HepG2 (cell line): Measurements from ENCODE around the gene POU2F2. TPM values are rescaled to one million over a fixed set of nuclear protein-coding genes. Genes with fewer than 3 reads are reported as not detected.

Experiments used
- ATAC-seq: fragments of 200-7000 bp; cut with Tn5 transposase; 3 replicates; pipeline ENCODE4 v1.9.1; 2020; ENCODE audit warnings: mild to moderate bottlenecking, moderate library complexity
- BruUV-seq: library from RNA; stranded (reverse); fragments of 400-500 nt; replicated peaks from 2 replicates; lab custom pipeline; 2021; lab: Mats Ljungman, UMichigan
- CTCF ChIA-PET: fragments of 300-600 bp; formaldehyde crosslinking; extraction: SDS; loops from one replicate; lab custom pipeline; 2021; ENCODE audit warnings: low total read pairs, inconsistent platforms, low intra/inter-chr PET ratio; lab: Yijun Ruan, JAX
- POLR2A ChIA-PET: fragments of 350-600 bp; sonication (Branson Sonifier 250); formaldehyde crosslinking; loops from one replicate; lab custom pipeline; 2020; ENCODE audit warnings: antibody characterized with exemption, inconsistent platforms; lab: Yijun Ruan, JAX
- DNase-seq: peaks from one replicate; pipeline ENCODE4 v3.0.0-alpha.2; 2015; ENCODE audit warnings: low spot score
- FAIRE-seq: peaks from 3 replicates; lab custom pipeline; 2011; peaks lifted over from hg19 to GRCh38; lab: Jason Lieb, UNC
- H2AFZ ChIP-seq: one replicate; pipeline ENCODE4 v1.6.1; 2011; ENCODE audit warnings: low read length, inconsistent platforms
- H3K27ac ChIP-seq: fragments of 300-600 bp; 3 replicates; pipeline ENCODE4 v1.8.0; 2011; ENCODE audit warnings: mixed run types, mild to moderate bottlenecking, mixed read lengths, low read length, inconsistent platforms; ENCODE audit not compliant: insufficient read depth; ENCODE audit errors: extremely low read length
- H3K27me3 ChIP-seq, 2 experiments: fragments of 200-600 bp in 1 of 2; 2 replicates in 1 of 2; 3 replicates in 1 of 2; pipeline versions ENCODE4 v1.6.0 to v1.8.0; 2011; ENCODE audit warnings: low read length in 2 of 2, mild to moderate bottlenecking in 2 of 2, moderate library complexity in 2 of 2, inconsistent platforms in 1 of 2; ENCODE audit not compliant: insufficient read depth in 2 of 2, control insufficient read depth in 1 of 2
- H3K36me3 ChIP-seq, 2 experiments: fragments of 200-600 bp in 1 of 2; replicated peaks in 1 of 2; 2 replicates in 1 of 2; 3 replicates in 1 of 2; pipeline versions ENCODE4 v1.5.1 to v1.8.0; 2011; ENCODE audit warnings: low read length in 2 of 2, inconsistent platforms in 1 of 2; ENCODE audit not compliant: insufficient read depth in 2 of 2, control insufficient read depth in 1 of 2
- H3K4me1 ChIP-seq: 2 replicates; pipeline ENCODE4 v1.5.1; 2012; ENCODE audit warnings: low read length, inconsistent platforms; ENCODE audit not compliant: insufficient read depth
- H3K4me2 ChIP-seq: 2 replicates; pipeline ENCODE4 v1.6.0; 2011; ENCODE audit warnings: low read depth, low read length, inconsistent platforms
- H3K4me3 ChIP-seq, 3 experiments: fragments of 200-600 bp in 1 of 3; sonication (generic), shearing (Covaris generic) in 1 of 3; replicated peaks in 1 of 3; 2 replicates each; pipeline ENCODE4 v1.5.1; 2011 to 2016; ENCODE audit warnings: low read length in 3 of 3, inconsistent platforms in 2 of 3, low read depth in 2 of 3, mild to moderate bottlenecking in 2 of 3, control low read depth in 1 of 3, mixed read lengths in 1 of 3; ENCODE audit not compliant: insufficient read depth in 1 of 3
- H3K79me2 ChIP-seq: one replicate; pipeline ENCODE4 v1.6.1; 2011; ENCODE audit warnings: low read length, inconsistent platforms; ENCODE audit not compliant: insufficient read depth
- H3K9ac ChIP-seq: 2 replicates; pipeline ENCODE4 v1.6.0; 2011; ENCODE audit warnings: mild to moderate bottlenecking, low read depth, low read length, inconsistent platforms; ENCODE audit not compliant: insufficient read depth
- H3K9me3 ChIP-seq: 2 replicates; pipeline ENCODE4 v1.5.1; 2012; ENCODE audit warnings: mild to moderate bottlenecking, low read length
- H4K20me1 ChIP-seq: 2 replicates; pipeline ENCODE4 v1.6.0; 2011; ENCODE audit warnings: inconsistent platforms, mild to moderate bottlenecking, low read length, moderate library complexity; ENCODE audit not compliant: insufficient read depth
- CHCHD3 ChIP-seq: sonication (generic); formaldehyde crosslinking; IDR thresholded peaks from 2 replicates; pipeline ENCODE4 v1.8.0; 2022; ENCODE audit warnings: mild to moderate bottlenecking, missing genetic modification reagents, moderate library complexity
- IRF2 ChIP-seq: IDR thresholded peaks from 2 replicates; pipeline ENCODE4 v1.6.1; 2018; ENCODE audit warnings: missing genetic modification reagents, missing compliant biosample characterization
- MEF2D ChIP-seq: sonication (generic); formaldehyde crosslinking; IDR thresholded peaks from 2 replicates; pipeline ENCODE4 v1.5.1; 2020; ENCODE audit warnings: mild to moderate bottlenecking, missing genetic modification reagents
- MXD4 ChIP-seq: IDR thresholded peaks from 2 replicates; pipeline ENCODE4 v1.6.1; 2016; ENCODE audit warnings: mild to moderate bottlenecking, missing biosample characterization, missing genetic modification reagents
- NFYC ChIP-seq: IDR thresholded peaks from 2 replicates; pipeline ENCODE4 v1.6.1; 2016; ENCODE audit warnings: missing genetic modification reagents, missing compliant biosample characterization
- SCMH1 ChIP-seq: sonication (generic); formaldehyde crosslinking; IDR thresholded peaks from 2 replicates; pipeline ENCODE4 v1.9.0; 2021; ENCODE audit warnings: missing genetic modification reagents, mild to moderate bottlenecking, borderline replicate concordance
- ZC3H13 ChIP-seq: sonication (generic); formaldehyde crosslinking; IDR thresholded peaks from 2 replicates; pipeline ENCODE4 v1.8.1; 2023; ENCODE audit warnings: mild to moderate bottlenecking, missing genetic modification reagents, moderate library complexity
- ZNF446 ChIP-seq: sonication (generic); formaldehyde crosslinking; IDR thresholded peaks from 2 replicates; pipeline ENCODE4 v1.5.0; 2020; ENCODE audit warnings: mild to moderate bottlenecking, missing genetic modification reagents
- ZNF468 ChIP-seq: sonication (generic); formaldehyde crosslinking; IDR thresholded peaks from 2 replicates; pipeline ENCODE4 v1.8.0; 2022; ENCODE audit warnings: mild to moderate bottlenecking, moderate library complexity, missing genetic modification reagents
- ZNF7 ChIP-seq: IDR thresholded peaks from 2 replicates; pipeline ENCODE4 v1.6.1; 2016; ENCODE audit warnings: missing biosample characterization, missing genetic modification reagents
- ZNF879 ChIP-seq: sonication (generic); formaldehyde crosslinking; IDR thresholded peaks from 2 replicates; pipeline ENCODE4 v1.8.1; 2023; ENCODE audit warnings: missing genetic modification reagents
- WGBS: methylation state at CpG from one replicate; pipeline ENCODE4 v1.1.6; 2017; ENCODE audit warnings: low lambda C conversion rate; 5-methylcytosine and 5-hydroxymethylcytosine counted together
- in situ Hi-C: cut with HindIII; loops from 2 replicates; pipeline ENCODE4 v1.10.0; 2017; ENCODE audit warnings: low pct_unique_long_range_greater_than_20kb; ENCODE audit not compliant: extremely low pct_ligation_motif_present
- intact Hi-C: fragments of 100-400 bp; cut with micrococcal nuclease; formaldehyde crosslinking; loops from one replicate; pipeline ENCODE4 v1.10.0; 2022; ENCODE audit not compliant: unreplicated experiment
- polyA plus RNA-seq, 8 experiments: library from polyadenylated mRNA; depleted of rRNA in 3 of 8; stranded (reverse) in 7 of 8; unstranded in 1 of 8; fragments of >200 nt; fragmentation: Illumina TruSeq in 4 of 8; extraction: Trizol in 4 of 8; gene quantifications; 2 replicates each; pipeline versions ENCODE4 v1.2.1 to v1.2.3, GENCODE V29; 2011 to 2016; ENCODE audit warnings: low read depth in 4 of 8, missing spikeins in 1 of 8, mixed read lengths in 1 of 8; ENCODE audit not compliant: insufficient read depth in 1 of 8
- total RNA-seq, 5 experiments: library from RNA; depleted of rRNA; stranded (reverse); fragments of >200 nt; fragmentation: Illumina TruSeq; extraction: Trizol; gene quantifications; 2 replicates each; pipeline ENCODE4 v1.2.3, GENCODE V29; 2016; ENCODE audit warnings: low read depth in 1 of 5
- TF ChIP-seq, protein P1 (sequence below): sonication (generic); formaldehyde crosslinking; IDR thresholded peaks from 2 replicates; pipeline ENCODE4 v1.5.0; 2020; ENCODE audit warnings: missing genetic modification reagents, mild to moderate bottlenecking, borderline replicate concordance
- TF ChIP-seq, protein P2 (sequence below): IDR thresholded peaks from 2 replicates; pipeline ENCODE4 v1.6.1; 2012; ENCODE audit warnings: inconsistent platforms
- TF ChIP-seq, protein P3 (sequence below): sonication (generic); formaldehyde crosslinking; IDR thresholded peaks from 2 replicates; pipeline ENCODE4 v1.4.0; 2020; ENCODE audit warnings: missing genetic modification reagents, borderline replicate concordance
- TF ChIP-seq, protein P4 (sequence below): sonication (generic); formaldehyde crosslinking; IDR thresholded peaks from 2 replicates; pipeline ENCODE4 v1.5.1; 2020; ENCODE audit warnings: missing genetic modification reagents, mild to moderate bottlenecking, borderline replicate concordance

The POU2F2 gene
- total and polyA plus RNA-seq, 2 of the 13 experiments (the other 11 are each of a cell fraction or from before 2014, with no cell fraction given) = 0.09 to 0.17 TPM

DNA sequence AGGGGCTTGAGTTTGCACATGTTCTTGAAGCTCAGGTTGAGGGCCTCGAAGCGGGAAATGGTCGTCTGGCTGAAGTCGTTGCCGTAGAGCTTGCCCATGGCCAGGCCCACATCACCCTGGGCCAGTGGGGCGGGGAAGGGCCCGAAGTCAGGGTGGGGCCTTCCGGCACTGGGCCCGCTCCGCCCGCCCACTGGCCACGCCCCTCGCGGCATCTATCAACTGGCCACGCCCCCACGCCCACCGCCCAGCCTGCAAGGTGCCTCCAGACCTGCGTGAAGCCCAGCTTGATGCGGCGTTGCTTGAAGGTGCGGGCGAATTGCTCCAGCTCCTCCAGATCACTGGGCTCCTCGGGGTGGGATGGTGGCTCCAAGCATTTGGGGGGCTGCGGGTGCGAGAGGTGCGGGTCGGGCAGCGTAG lies 36.4 kb downstream of the POU2F2 start:
- CTCF ChIA-PET = no interaction called here
- intact Hi-C loops = no loop called here
- POLR2A ChIA-PET = no interaction called here

More for the DNA sequence above, 36.4 kb downstream of the POU2F2 start:
- no peaks in the 10 kb centered on the region for H3K9me3 ChIP-seq
- no peak overlapping the region for H3K4me3 ChIP-seq
- H3K27ac ChIP-seq = no peak overlapping the region
- no peaks in the 10 kb centered on the region for H3K79me2 ChIP-seq
- DNase-seq (no peak), ATAC-seq (no peak), FAIRE-seq (no peak)
- peaks cover 0 to 12% of the 10 kb centered on the region in 2 experiments; a peak in 2 of 5 replicates for H3K27me3 ChIP-seq
- H4K20me1 ChIP-seq = 0 out of 2 replicates have a peak, but pooled peaks cover 2% of the 10 kb centered on the region
- no CpG with 5 or more reads among the region's 28 CpGs for WGBS
- no peak overlapping the region for H2AFZ ChIP-seq
- no peaks in the 10 kb centered on the region for H3K4me1 ChIP-seq
- H3K9ac ChIP-seq = no peak overlapping the region
- in situ Hi-C loops = no loop called here
- no peaks in the 10 kb centered on the region for H3K36me3 ChIP-seq
- BruUV-seq = no TSS peak
- H3K4me2 ChIP-seq = no peak overlapping the region
- TF ChIP-seq SCMH1 (CRISPR knock-in tag) (no peak), ZNF446 (CRISPR knock-in tag) (no peak), MEF2D (CRISPR knock-in tag) (no peak), MXD4 (CRISPR knock-in tag) (no peak), IRF2 (CRISPR knock-in tag) (no peak), ZC3H13 (CRISPR knock-in tag) (no peak), ZNF879 (no peak), CHCHD3 (CRISPR knock-in tag) (no peak), NFYC (no peak), ZNF7 (no peak), ZNF468 (CRISPR knock-in tag) (no peak)
- TF ChIP-seq, protein P1, sequence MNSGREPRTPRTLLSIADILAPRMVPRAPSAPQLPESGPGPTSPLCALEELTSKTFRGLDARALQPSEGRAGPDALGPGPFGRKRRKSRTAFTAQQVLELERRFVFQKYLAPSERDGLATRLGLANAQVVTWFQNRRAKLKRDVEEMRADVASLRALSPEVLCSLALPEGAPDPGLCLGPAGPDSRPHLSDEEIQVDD (CRISPR knock-in tag) = no peak
- TF ChIP-seq, protein P2, sequence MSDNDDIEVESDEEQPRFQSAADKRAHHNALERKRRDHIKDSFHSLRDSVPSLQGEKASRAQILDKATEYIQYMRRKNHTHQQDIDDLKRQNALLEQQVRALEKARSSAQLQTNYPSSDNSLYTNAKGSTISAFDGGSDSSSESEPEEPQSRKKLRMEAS = no peak
- TF ChIP-seq, protein P3, sequence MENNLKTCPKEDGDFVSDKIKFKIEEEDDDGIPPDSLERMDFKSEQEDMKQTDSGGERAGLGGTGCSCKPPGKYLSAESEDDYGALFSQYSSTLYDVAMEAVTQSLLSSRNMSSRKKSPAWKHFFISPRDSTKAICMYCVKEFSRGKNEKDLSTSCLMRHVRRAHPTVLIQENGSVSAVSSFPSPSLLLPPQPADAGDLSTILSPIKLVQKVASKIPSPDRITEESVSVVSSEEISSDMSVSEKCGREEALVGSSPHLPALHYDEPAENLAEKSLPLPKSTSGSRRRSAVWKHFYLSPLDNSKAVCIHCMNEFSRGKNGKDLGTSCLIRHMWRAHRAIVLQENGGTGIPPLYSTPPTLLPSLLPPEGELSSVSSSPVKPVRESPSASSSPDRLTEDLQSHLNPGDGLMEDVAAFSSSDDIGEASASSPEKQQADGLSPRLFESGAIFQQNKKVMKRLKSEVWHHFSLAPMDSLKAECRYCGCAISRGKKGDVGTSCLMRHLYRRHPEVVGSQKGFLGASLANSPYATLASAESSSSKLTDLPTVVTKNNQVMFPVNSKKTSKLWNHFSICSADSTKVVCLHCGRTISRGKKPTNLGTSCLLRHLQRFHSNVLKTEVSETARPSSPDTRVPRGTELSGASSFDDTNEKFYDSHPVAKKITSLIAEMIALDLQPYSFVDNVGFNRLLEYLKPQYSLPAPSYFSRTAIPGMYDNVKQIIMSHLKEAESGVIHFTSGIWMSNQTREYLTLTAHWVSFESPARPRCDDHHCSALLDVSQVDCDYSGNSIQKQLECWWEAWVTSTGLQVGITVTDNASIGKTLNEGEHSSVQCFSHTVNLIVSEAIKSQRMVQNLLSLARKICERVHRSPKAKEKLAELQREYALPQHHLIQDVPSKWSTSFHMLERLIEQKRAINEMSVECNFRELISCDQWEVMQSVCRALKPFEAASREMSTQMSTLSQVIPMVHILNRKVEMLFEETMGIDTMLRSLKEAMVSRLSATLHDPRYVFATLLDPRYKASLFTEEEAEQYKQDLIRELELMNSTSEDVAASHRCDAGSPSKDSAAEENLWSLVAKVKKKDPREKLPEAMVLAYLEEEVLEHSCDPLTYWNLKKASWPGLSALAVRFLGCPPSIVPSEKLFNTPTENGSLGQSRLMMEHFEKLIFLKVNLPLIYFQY (CRISPR knock-in tag) = no peak
- TF ChIP-seq, protein P4, sequence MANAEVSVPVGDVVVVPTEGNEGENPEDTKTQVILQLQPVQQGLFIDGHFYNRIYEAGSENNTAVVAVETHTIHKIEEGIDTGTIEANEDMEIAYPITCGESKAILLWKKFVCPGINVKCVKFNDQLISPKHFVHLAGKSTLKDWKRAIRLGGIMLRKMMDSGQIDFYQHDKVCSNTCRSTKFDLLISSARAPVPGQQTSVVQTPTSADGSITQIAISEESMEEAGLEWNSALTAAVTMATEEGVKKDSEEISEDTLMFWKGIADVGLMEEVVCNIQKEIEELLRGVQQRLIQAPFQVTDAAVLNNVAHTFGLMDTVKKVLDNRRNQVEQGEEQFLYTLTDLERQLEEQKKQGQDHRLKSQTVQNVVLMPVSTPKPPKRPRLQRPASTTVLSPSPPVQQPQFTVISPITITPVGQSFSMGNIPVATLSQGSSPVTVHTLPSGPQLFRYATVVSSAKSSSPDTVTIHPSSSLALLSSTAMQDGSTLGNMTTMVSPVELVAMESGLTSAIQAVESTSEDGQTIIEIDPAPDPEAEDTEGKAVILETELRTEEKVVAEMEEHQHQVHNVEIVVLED (CRISPR knock-in tag) = no peak
